ENCODE results near the gene CDH23. TPM values are rescaled to one million over a fixed set of nuclear protein-coding genes. Genes with fewer than 3 reads are reported as not detected.

The CDH23 gene
- total and polyA plus RNA-seq, 5 donors, result 2.4 to 6.3 (median 5.2) TPM

DNA sequence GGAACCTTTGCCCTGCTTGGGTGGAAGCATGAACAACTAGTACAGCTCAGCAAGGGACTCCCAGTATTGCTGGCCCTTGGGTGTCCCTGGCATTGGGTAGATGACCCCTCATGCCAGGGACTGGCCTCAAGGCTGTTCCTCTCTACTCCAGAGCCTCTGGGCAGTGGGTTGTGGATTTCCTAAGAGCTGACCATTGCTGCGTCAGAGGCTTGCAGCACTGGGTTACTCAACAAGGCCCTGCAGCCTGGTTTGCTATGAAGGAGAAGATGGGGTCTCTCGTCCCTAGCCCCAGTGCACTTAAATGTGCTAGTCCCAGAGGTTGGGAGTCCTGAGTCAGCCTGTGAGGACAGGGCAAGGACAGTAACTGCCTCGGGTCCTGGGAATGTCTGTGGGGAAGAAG is 374.1 kb downstream of the CDH23 start:
- no peaks in the 10 kb centered on the region for H3K9me3 ChIP-seq (ENCODE audit: control insufficient read depth, low read length)
- intact Hi-C loops (cut with DNase I), result loop anchor here in 1 of 4 donors (5.0 kb wide), 1 partner anchor 53 kb away; the partner anchor contains the start of gene C10orf105
- peak overlapping the region; percentile 93 for H3K27ac ChIP-seq (ENCODE audit: low read length)
- ATAC-seq (no peak), DNase-seq (peak; percentile 62 to 69 (median 64))
- peaks cover 31% of the 10 kb centered on the region for H3K4me1 ChIP-seq (ENCODE audit: control insufficient read depth, insufficient read depth, low read length)
- no peaks in the 10 kb centered on the region for H3K27me3 ChIP-seq (ENCODE audit: control insufficient read depth, insufficient read depth)
- WGBS, result 74% methylated on average over 3 of the region's 3 CpGs
- no peak overlapping the region for H3K4me3 ChIP-seq (ENCODE audit: low read length)

DNA sequence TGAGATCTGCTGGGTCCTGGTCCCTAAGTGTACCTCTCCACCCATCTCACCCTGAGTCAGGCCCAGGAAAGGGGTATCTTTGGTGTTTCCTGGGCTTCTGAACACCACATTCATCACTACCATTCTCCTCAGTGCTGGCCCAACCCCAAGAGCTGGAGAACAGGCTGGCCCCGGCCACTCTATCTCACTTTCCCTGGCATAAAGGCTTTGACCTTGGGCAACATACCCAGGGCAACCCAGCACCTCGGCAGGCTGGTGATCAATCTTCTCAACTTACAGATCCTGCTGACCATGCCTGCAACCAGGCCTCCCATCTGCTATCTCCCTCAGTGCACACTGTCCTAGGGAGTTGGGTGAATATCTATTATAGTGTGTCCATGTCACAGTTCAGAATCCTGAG is 374.5 kb downstream of the CDH23 start:
- intact Hi-C loops (cut with DNase I), result loop anchor here in 1 of 4 donors (5.0 kb wide), 1 partner anchor 54 kb away; the partner anchor contains the start of gene C10orf105

DNA sequence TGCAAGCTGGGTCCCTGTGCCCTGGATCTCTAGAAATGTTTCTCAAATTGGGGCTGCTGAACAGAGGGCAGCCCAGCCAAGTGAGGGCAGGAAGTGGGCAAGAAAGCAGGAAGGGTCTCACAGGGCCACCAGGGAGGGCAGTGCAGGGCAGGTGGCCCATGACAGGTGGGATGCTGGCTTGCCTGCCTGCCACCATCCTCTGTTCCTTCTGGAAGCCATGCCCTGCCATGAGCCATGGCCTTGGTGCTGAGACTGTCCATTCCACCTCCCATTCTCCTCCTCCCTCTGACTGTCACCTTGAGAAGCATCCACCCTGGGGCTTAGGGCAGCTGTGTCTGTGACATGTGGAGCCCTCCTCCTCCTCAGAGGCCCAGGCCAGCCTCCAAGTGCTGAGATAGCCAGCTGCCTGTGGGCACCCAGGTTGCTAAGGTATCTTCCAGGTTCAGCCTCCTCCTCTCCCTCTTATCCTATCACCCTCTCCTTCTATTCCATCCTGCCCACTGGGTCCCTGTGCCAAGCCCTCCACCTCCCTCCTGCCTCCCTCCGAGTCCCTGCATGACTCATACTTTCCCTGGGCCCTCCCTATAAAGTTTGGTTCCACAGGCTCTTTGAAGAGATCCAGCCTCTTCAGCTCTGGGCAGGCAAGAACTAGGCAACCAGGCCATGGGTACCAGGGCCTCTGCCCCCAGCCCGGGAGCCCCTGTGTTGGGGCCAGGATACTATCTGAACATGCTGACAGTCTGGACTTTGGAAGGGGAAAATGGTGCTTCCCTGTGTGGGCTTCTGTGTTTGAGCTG is 375.3 kb downstream of the CDH23 start:
- H3K4me1 ChIP-seq (ENCODE audit: control insufficient read depth, insufficient read depth, low read length), result peaks cover 27% of the 10 kb centered on the region
- DNase-seq, result peak; percentile 87 to 89 (median 88)
- H3K4me3 ChIP-seq (ENCODE audit: low read length), result peak overlapping the region; percentile 65
- ATAC-seq, result peak; percentile 67 to 78
- peak overlapping the region; percentile 93 for H3K27ac ChIP-seq (ENCODE audit: low read length)
- intact Hi-C loops (cut with DNase I), result loop anchor here in 1 of 4 donors (5.0 kb wide), 1 partner anchor 55 kb away; the partner anchor contains the start of gene C10orf105
- no peaks in the 10 kb centered on the region for H3K9me3 ChIP-seq (ENCODE audit: control insufficient read depth, low read length)
- 9% methylated on average over 2 of the region's 2 CpGs for WGBS
- no peaks in the 10 kb centered on the region for H3K27me3 ChIP-seq (ENCODE audit: control insufficient read depth, insufficient read depth)

More for the DNA sequence above, 374.5 kb downstream of the CDH23 start:
- peaks cover 31% of the 10 kb centered on the region for H3K4me1 ChIP-seq (ENCODE audit: control insufficient read depth, insufficient read depth, low read length)
- ATAC-seq (no peak), DNase-seq (peak in 2 of 3 donors; percentile 57 to 69)
- H3K9me3 ChIP-seq (ENCODE audit: control insufficient read depth, low read length), result no peaks in the 10 kb centered on the region
- no peaks in the 10 kb centered on the region for H3K27me3 ChIP-seq (ENCODE audit: control insufficient read depth, insufficient read depth)
- H3K4me3 ChIP-seq (ENCODE audit: low read length), result peak overlapping the region; percentile 65
- H3K27ac ChIP-seq (ENCODE audit: low read length), result peak overlapping the region; percentile 93
- WGBS, result 34% methylated on average over 2 of the region's 2 CpGs

- Histone ChIP-seq H3K9me3 (ENCODE audit: control insufficient read depth, low read length) (no peaks in the 10 kb centered on the region), H3K4me3 (ENCODE audit: low read length) (peak overlapping the region; percentile 65), H3K27me3 (ENCODE audit: control insufficient read depth, insufficient read depth) (no peaks in the 10 kb centered on the region), H3K4me1 (ENCODE audit: control insufficient read depth, insufficient read depth, low read length) (peaks cover 22% of the 10 kb centered on the region), H3K27ac (ENCODE audit: low read length) (peak overlapping the region; percentile 93)
- ATAC-seq (peak; percentile 10 to 17), DNase-seq (peak in 1 of 3 donors; percentile 62)
- intact Hi-C loops (cut with DNase I), result loop anchor here in 1 of 4 donors (5.0 kb wide), 1 partner anchor 56 kb away; the partner anchor contains the start of gene C10orf105
- 28% methylated on average over 4 of the region's 4 CpGs for WGBS
Measured at GRCh38 chr10:71772832-71773220, 376.1 kb downstream of the CDH23 start.

GRCh38 chr10:71773221-71773971 is 376.7 kb downstream of the CDH23 start, which contains the start of gene VSIR:
TSS of gene VSIR (minus strand) at chr10:71773520. CDS start at chr10:71773439, 81 bp downstream.
- H3K4me1 ChIP-seq (ENCODE audit: control insufficient read depth, insufficient read depth, low read length), result peaks cover 21% of the 10 kb centered on the region
- H3K4me3 ChIP-seq (ENCODE audit: low read length), result peak within 1 kb of the TSS; percentile 65
- intact Hi-C loops (cut with DNase I), result loop anchor here in 1 of 4 donors (5.0 kb wide), 1 partner anchor 56 kb away; the partner anchor contains the start of gene C10orf105
- no peaks in the 10 kb centered on the region for H3K9me3 ChIP-seq (ENCODE audit: control insufficient read depth, low read length)
- peak within 1 kb of the TSS; percentile 93 for H3K27ac ChIP-seq (ENCODE audit: low read length)
- WGBS, result under 1% methylated on average over 55 of the region's 55 CpGs
- no peaks in the 10 kb centered on the region for H3K27me3 ChIP-seq (ENCODE audit: control insufficient read depth, insufficient read depth)
- DNase-seq (peak; percentile 91 to 97 (median 97)), ATAC-seq (peak; percentile 85 to 89)

DNA sequence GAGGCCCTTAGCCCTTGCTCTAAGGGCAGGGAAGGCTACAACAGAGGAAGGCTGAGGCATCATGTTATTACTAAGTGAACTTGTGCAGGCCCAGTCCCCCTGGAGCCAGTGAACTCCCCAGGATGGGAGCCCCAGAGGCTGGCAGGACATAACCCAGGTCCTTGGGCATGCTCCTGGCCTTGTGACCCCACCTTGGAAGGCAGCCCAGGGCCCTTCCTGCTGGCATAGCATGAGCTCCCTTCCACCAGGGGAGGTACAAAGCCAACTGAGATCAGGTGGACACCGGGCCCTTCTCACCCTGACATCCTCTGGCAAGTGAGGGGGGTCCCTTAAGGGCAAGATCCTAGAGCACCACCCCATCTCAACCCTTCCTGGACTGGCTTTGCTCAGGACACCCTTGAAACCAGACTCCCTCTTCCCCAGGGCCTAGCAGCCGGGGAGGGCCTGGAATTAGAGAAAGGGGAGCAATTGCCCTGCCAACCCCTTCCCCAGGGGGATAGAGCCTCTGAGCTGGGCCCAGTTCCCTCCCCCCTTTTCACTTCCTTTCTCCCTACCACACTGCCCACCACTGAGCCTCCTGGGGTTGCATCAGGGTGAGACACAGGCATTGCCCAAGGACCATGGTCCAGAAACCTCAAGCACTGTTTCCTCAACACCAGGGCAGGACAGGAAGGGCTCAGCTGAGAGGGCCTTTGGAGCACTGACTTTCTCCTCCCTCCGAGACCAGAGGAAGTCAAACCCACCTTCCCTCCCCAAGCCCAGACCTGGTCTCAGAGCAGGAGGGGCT is 378.4 kb downstream of the CDH23 start:
- Histone ChIP-seq H3K9me3 (ENCODE audit: control insufficient read depth, low read length) (no peaks in the 10 kb centered on the region), H3K27me3 (ENCODE audit: control insufficient read depth, insufficient read depth) (no peaks in the 10 kb centered on the region), H3K4me3 (ENCODE audit: low read length) (no peak overlapping the region), H3K4me1 (ENCODE audit: control insufficient read depth, insufficient read depth, low read length) (peaks cover 20% of the 10 kb centered on the region), H3K27ac (ENCODE audit: low read length) (no peak overlapping the region)
- WGBS, result 55% methylated on average over 3 of the region's 3 CpGs
- ATAC-seq (no peak), DNase-seq (peak; percentile 42 to 77 (median 70))
- intact Hi-C loops (cut with DNase I), result loop anchor here in 1 of 4 donors (5.0 kb wide), 1 partner anchor 58 kb away; the partner anchor contains the start of gene C10orf105

- H3K4me1 ChIP-seq (ENCODE audit: control insufficient read depth, insufficient read depth, low read length), result peaks cover 8% of the 10 kb centered on the region
- H3K4me3 ChIP-seq (ENCODE audit: low read length), result no peak overlapping the region
- H3K27me3 ChIP-seq (ENCODE audit: control insufficient read depth, insufficient read depth), result no peaks in the 10 kb centered on the region
- intact Hi-C loops (cut with DNase I), result no loop called here
- peak in 2 of 3 donors; percentile 20 to 45 for DNase-seq
- WGBS, result 67% methylated on average over 2 of the region's 2 CpGs
- no peaks in the 10 kb centered on the region for H3K9me3 ChIP-seq (ENCODE audit: control insufficient read depth, low read length)
- ATAC-seq, result no peak
- no peak overlapping the region for H3K27ac ChIP-seq (ENCODE audit: low read length)
Measured at GRCh38 chr10:71776481-71776925, 379.8 kb downstream of the CDH23 start.

DNA sequence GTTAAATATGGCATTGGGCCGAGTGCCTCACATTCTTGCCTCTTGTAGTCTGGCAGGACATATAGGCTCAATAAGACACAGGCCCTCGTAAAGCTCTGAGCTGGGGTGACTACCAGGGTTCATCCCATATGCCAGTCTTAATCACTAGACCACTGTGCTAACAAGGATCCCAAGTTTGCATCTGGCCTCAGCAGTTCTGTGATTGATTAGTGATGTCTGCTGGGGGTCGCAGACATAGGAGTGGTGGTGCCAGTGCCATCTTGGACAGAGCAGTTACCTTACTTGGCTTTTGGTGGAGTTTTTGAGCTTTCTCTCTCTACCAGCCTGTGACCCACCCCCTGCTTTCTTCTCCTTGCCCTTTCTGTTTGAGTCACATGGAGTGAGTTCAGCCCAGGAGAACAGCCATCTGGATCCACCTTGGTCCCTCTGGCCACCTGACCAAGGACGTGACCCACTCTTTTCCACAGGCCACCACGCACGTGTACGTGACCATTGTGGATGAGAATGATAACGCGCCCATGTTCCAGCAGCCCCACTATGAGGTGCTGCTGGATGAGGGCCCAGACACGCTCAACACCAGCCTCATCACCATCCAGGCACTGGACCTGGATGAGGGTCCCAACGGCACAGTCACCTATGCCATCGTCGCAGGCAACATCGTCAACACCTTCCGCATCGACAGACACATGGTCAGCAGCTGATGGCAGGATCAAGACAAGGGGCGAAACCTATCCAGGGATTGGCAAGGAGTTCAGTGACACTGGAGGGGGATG is 380.7 kb downstream of the CDH23 start:
- 97% methylated on average over 17 of the region's 17 CpGs for WGBS
- ATAC-seq (no peak), DNase-seq (peak in 1 of 3 donors; percentile 29)
- Histone ChIP-seq H3K9me3 (ENCODE audit: control insufficient read depth, low read length) (no peaks in the 10 kb centered on the region), H3K4me1 (ENCODE audit: control insufficient read depth, insufficient read depth, low read length) (peaks cover 3% of the 10 kb centered on the region), H3K4me3 (ENCODE audit: low read length) (no peak overlapping the region), H3K27me3 (ENCODE audit: control insufficient read depth, insufficient read depth) (no peaks in the 10 kb centered on the region), H3K27ac (ENCODE audit: low read length) (no peak overlapping the region)
- intact Hi-C loops (cut with DNase I), result no loop called here

DNA sequence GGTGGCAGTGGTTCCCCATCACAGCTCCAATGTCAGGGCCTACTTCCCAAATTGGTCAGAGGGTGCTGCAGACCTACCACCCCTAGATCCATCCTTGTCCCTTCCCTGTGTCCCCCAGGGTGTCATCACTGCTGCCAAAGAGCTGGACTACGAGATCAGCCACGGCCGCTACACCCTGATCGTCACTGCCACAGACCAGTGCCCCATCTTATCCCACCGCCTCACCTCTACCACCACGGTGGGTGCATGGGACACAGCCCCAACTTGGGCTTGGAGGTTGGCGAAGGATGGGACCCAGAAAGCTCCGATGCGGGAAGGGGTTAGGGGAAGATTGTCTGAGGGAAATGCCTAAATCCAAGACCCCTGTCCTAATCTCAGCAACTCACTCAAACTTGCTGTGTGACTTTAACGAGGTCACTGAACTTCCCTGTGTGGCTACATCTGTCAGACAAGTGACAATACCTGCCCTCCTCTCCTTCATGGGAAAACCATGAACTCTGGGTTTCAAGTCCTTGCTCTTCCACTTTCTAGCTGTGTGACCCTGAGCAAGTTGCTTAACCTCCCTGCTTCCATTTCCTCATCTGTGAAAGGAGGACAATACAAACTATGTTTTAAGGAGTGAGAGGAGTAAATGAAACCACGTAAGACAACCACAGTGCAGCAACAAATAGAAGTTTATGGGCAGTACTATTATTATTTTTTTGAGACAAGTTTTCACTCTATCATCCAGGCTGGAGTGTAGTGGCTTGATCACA is 381.5 kb downstream of the CDH23 start:
- H3K4me1 ChIP-seq (ENCODE audit: control insufficient read depth, insufficient read depth, low read length), result peaks cover 6% of the 10 kb centered on the region
- H3K27ac ChIP-seq (ENCODE audit: low read length), result no peak overlapping the region
- no peak overlapping the region for H3K4me3 ChIP-seq (ENCODE audit: low read length)
- intact Hi-C loops (cut with DNase I), result no loop called here
- DNase-seq (peak in 2 of 3 donors; percentile 13 to 39), ATAC-seq (no peak)
- no peaks in the 10 kb centered on the region for H3K9me3 ChIP-seq (ENCODE audit: control insufficient read depth, low read length)
- H3K27me3 ChIP-seq (ENCODE audit: control insufficient read depth, insufficient read depth), result no peaks in the 10 kb centered on the region
- WGBS, result 76% methylated on average over 11 of the region's 11 CpGs

Measured in right cardiac atrium (tissue), 5 donors.